HEK293 (cell line): ENCODE results near the gene PIP5K1B.

Experiments used
- CTCF ChIA-PET: fragments of 350-600 bp; formaldehyde crosslinking; extraction: SDS; loops from one replicate; lab custom pipeline; 2021; ENCODE audit warnings: antibody characterized with exemption; lab: Yijun Ruan, JAX
- POLR2A ChIA-PET: fragments of 300-600 bp; formaldehyde crosslinking; extraction: SDS; loops from one replicate; lab custom pipeline; 2020; ENCODE audit warnings: antibody characterized with exemption, inconsistent platforms; lab: Yijun Ruan, JAX
- H3K27ac ChIP-seq: fragments of 200-500 bp; sonication (Bioruptor generic); 2 replicates; pipeline ENCODE4 v1.5.1; 2014; ENCODE audit warnings: low read depth, low read length, control low read depth, inconsistent platforms; ENCODE audit errors: extremely low read depth
- H3K36me3 ChIP-seq, 2 experiments: fragments of 200-500 bp in 1 of 2; sonication (Bioruptor generic) in 1 of 2; 1 replicate in 1 of 2; 2 replicates in 1 of 2; pipeline ENCODE4 v1.5.1; 2014 to 2017; ENCODE audit warnings: inconsistent platforms in 2 of 2, low read length in 2 of 2; ENCODE audit not compliant: control insufficient read depth in 2 of 2, insufficient read depth in 1 of 2
- H3K4me1 ChIP-seq: fragments of 200-500 bp; sonication (Bioruptor generic); 2 replicates; pipeline ENCODE4 v1.5.1; 2014; ENCODE audit warnings: mild to moderate bottlenecking, low read length, inconsistent platforms; ENCODE audit not compliant: control insufficient read depth, insufficient read depth
- H3K4me3 ChIP-seq: 2 replicates; pipeline ENCODE4 v1.5.1; 2011; ENCODE audit warnings: low read depth, mild to moderate bottlenecking, control low read depth, low read length, moderate library complexity
- H3K9me3 ChIP-seq: fragments of 200-500 bp; sonication (Bioruptor generic); 2 replicates; pipeline ENCODE4 v1.5.1; 2014; ENCODE audit warnings: low read depth, low read length, inconsistent platforms; ENCODE audit not compliant: control insufficient read depth, insufficient read depth
- GFI1B ChIP-seq: fragments of 450-650 bp; formaldehyde crosslinking; IDR thresholded peaks from 2 replicates; pipeline ENCODE4 v1.5.1; 2016; ENCODE audit warnings: missing biosample characterization, missing genetic modification characterization
- HOXA7 ChIP-seq: sonication (generic); formaldehyde crosslinking; IDR thresholded peaks from 2 replicates; pipeline ENCODE4 v1.8.1; 2022; ENCODE audit warnings: missing genetic modification reagents, borderline replicate concordance
- MYNN ChIP-seq: fragments of 450-650 bp; formaldehyde crosslinking; IDR thresholded peaks from 2 replicates; pipeline ENCODE4 v1.5.1; 2016; ENCODE audit warnings: missing biosample characterization, missing genetic modification characterization, borderline replicate concordance
- MZF1 ChIP-seq: fragments of 450-650 bp; formaldehyde crosslinking; IDR thresholded peaks from 2 replicates; pipeline ENCODE4 v1.5.1; 2017; ENCODE audit warnings: missing biosample characterization, missing genetic modification characterization, borderline replicate concordance
- OSR2 ChIP-seq: fragments of 450-650 bp; formaldehyde crosslinking; IDR thresholded peaks from 2 replicates; pipeline ENCODE4 v1.5.1; 2016; ENCODE audit warnings: missing biosample characterization, missing genetic modification characterization
- OVOL3 ChIP-seq: fragments of 450-650 bp; formaldehyde crosslinking; IDR thresholded peaks from 2 replicates; pipeline ENCODE4 v1.5.1; 2016; ENCODE audit warnings: missing biosample characterization, missing genetic modification characterization
- PRDM6 ChIP-seq: fragments of 450-650 bp; formaldehyde crosslinking; IDR thresholded peaks from 2 replicates; pipeline ENCODE4 v1.5.1; 2017; ENCODE audit warnings: missing biosample characterization, missing genetic modification characterization
- ZBTB21 ChIP-seq: fragments of 450-650 bp; formaldehyde crosslinking; IDR thresholded peaks from 2 replicates; pipeline ENCODE4 v1.5.1; 2017; ENCODE audit warnings: missing biosample characterization, missing genetic modification characterization
- ZBTB49 ChIP-seq: fragments of 450-650 bp; formaldehyde crosslinking; IDR thresholded peaks from 2 replicates; pipeline ENCODE4 v1.5.1; 2016; ENCODE audit warnings: missing biosample characterization, missing genetic modification characterization, low read depth
- ZEB2 ChIP-seq: fragments of 450-650 bp; formaldehyde crosslinking; IDR thresholded peaks from 2 replicates; pipeline ENCODE4 v1.5.1; 2016; ENCODE audit warnings: missing biosample characterization, missing genetic modification characterization
- ZFP37 ChIP-seq: fragments of 450-650 bp; formaldehyde crosslinking; IDR thresholded peaks from 2 replicates; pipeline ENCODE4 v1.5.1; 2016; ENCODE audit warnings: missing biosample characterization, missing genetic modification characterization
- ZNF10 ChIP-seq: fragments of 450-650 bp; formaldehyde crosslinking; IDR thresholded peaks from 2 replicates; pipeline ENCODE4 v1.5.1; 2017; ENCODE audit warnings: missing biosample characterization, missing genetic modification characterization
- ZNF146 ChIP-seq: fragments of 450-650 bp; formaldehyde crosslinking; IDR thresholded peaks from 2 replicates; pipeline ENCODE4 v1.5.1; 2016; ENCODE audit warnings: missing biosample characterization, missing genetic modification characterization
- ZNF175 ChIP-seq: fragments of 450-650 bp; formaldehyde crosslinking; IDR thresholded peaks from 2 replicates; pipeline ENCODE4 v1.5.1; 2016; ENCODE audit warnings: missing biosample characterization, missing genetic modification characterization
- ZNF223 ChIP-seq: fragments of 450-650 bp; formaldehyde crosslinking; IDR thresholded peaks from 2 replicates; pipeline ENCODE4 v1.5.1; 2016; ENCODE audit warnings: missing biosample characterization, missing genetic modification characterization
- ZNF629 ChIP-seq: fragments of 450-650 bp; formaldehyde crosslinking; IDR thresholded peaks from 2 replicates; pipeline ENCODE4 v1.5.1; 2017; ENCODE audit warnings: missing biosample characterization, missing genetic modification characterization
- ZNF776 ChIP-seq: fragments of 450-650 bp; formaldehyde crosslinking; IDR thresholded peaks from 2 replicates; pipeline ENCODE4 v1.5.0; 2017; ENCODE audit warnings: missing biosample characterization, missing genetic modification characterization, borderline replicate concordance
- ZSCAN16 ChIP-seq: fragments of 450-650 bp; formaldehyde crosslinking; IDR thresholded peaks from 2 replicates; pipeline ENCODE4 v1.5.1; 2016; ENCODE audit warnings: missing biosample characterization, missing genetic modification characterization
- ZSCAN23 ChIP-seq: fragments of 450-650 bp; formaldehyde crosslinking; IDR thresholded peaks from 2 replicates; pipeline ENCODE4 v1.5.1; 2016; ENCODE audit warnings: missing biosample characterization, missing genetic modification characterization
- TF ChIP-seq, protein P1 (sequence below): fragments of 450-650 bp; formaldehyde crosslinking; conservative IDR thresholded peaks from 2 replicates; pipeline ENCODE4 v1.5.1; 2016; ENCODE audit warnings: low read depth, missing biosample characterization, missing genetic modification characterization
- TF ChIP-seq, protein P2 (sequence below): fragments of 450-650 bp; formaldehyde crosslinking; IDR thresholded peaks from 2 replicates; pipeline ENCODE4; 2016; ENCODE audit warnings: missing biosample characterization, missing genetic modification characterization
- TF ChIP-seq, protein P3 (sequence below): fragments of 450-650 bp; formaldehyde crosslinking; IDR thresholded peaks from 2 replicates; pipeline ENCODE4 v1.5.1; 2016; ENCODE audit warnings: missing biosample characterization, missing genetic modification characterization, borderline replicate concordance

The PIP5K1B gene

GRCh38 chr9:69036799-69037198 is 331.8 kb downstream of the PIP5K1B start (continued):
- TF ChIP-seq, protein P1, sequence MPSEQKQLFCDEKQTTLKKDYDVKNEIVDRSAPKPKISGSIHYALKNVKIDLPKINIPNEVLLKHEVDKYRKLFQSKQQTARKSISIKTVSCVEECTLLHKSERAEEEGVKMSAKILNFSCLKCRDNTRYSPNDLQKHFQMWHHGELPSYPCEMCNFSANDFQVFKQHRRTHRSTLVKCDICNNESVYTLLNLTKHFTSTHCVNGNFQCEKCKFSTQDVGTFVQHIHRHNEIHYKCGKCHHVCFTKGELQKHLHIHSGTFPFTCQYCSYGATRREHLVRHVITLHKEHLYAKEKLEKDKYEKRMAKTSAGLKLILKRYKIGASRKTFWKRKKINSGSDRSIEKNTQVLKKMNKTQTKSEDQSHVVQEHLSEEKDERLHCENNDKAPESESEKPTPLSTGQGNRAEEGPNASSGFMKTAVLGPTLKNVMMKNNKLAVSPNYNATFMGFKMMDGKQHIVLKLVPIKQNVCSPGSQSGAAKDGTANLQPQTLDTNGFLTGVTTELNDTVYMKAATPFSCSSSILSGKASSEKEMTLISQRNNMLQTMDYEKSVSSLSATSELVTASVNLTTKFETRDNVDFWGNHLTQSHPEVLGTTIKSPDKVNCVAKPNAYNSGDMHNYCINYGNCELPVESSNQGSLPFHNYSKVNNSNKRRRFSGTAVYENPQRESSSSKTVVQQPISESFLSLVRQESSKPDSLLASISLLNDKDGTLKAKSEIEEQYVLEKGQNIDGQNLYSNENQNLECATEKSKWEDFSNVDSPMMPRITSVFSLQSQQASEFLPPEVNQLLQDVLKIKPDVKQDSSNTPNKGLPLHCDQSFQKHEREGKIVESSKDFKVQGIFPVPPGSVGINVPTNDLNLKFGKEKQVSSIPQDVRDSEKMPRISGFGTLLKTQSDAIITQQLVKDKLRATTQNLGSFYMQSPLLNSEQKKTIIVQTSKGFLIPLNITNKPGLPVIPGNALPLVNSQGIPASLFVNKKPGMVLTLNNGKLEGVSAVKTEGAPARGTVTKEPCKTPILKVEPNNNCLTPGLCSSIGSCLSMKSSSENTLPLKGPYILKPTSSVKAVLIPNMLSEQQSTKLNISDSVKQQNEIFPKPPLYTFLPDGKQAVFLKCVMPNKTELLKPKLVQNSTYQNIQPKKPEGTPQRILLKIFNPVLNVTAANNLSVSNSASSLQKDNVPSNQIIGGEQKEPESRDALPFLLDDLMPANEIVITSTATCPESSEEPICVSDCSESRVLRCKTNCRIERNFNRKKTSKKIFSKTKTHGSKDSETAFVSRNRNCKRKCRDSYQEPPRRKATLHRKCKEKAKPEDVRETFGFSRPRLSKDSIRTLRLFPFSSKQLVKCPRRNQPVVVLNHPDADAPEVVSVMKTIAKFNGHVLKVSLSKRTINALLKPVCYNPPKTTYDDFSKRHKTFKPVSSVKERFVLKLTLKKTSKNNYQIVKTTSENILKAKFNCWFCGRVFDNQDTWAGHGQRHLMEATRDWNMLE (tag by site-specific recombination) = no peak
- TF ChIP-seq ZNF146 (tag by site-specific recombination) (no peak), HOXA7 (CRISPR knock-in tag) (no peak), PRDM6 (tag by site-specific recombination) (no peak), ZNF223 (no peak), ZNF175 (tag by site-specific recombination) (no peak), ZNF629 (tag by site-specific recombination) (no peak), OVOL3 (tag by site-specific recombination) (no peak), MYNN (no peak)

DNA sequence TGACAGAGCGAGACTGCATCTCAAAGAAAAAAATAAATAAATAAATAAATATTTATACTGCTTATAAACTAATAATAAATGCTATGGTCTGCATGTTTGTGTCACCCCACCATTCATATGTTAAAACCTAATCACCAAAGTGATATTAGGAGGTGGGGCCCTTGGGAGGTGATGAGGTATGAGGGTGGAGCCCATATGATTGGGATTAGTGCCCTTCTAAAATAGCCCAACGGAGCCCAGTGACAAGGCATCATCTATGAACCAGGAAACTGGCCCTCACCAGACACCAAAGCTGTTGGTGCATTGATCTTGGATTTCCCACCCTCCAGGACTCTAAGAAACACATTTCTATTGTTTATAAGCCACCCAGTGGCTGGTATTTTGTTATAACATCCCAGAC is 335.6 kb downstream of the PIP5K1B start:
- ChIA-PET CTCF (no interaction called here), POLR2A (no interaction called here)
- no peaks in the 10 kb centered on the region for H3K9me3 ChIP-seq
- peaks cover 0 to under 1% of the 10 kb centered on the region in 2 experiments; a peak in 2 of 3 replicates for H3K36me3 ChIP-seq
- no peak overlapping the region for H3K4me3 ChIP-seq
- no peak overlapping the region for H3K27ac ChIP-seq
- peaks cover 3% of the 10 kb centered on the region; the same call in 1 of the 2 replicates for H3K4me1 ChIP-seq
- TF ChIP-seq ZFP37 = no peak
- no peak for TF ChIP-seq ZEB2
- TF ChIP-seq GFI1B (tag by site-specific recombination) = no peak
- no peak for TF ChIP-seq ZSCAN16 (tag by site-specific recombination)
- no peak for TF ChIP-seq ZNF629 (tag by site-specific recombination)
- no peak for TF ChIP-seq ZBTB21
- no peak for TF ChIP-seq ZBTB49 (tag by site-specific recombination)
- TF ChIP-seq, protein P2, sequence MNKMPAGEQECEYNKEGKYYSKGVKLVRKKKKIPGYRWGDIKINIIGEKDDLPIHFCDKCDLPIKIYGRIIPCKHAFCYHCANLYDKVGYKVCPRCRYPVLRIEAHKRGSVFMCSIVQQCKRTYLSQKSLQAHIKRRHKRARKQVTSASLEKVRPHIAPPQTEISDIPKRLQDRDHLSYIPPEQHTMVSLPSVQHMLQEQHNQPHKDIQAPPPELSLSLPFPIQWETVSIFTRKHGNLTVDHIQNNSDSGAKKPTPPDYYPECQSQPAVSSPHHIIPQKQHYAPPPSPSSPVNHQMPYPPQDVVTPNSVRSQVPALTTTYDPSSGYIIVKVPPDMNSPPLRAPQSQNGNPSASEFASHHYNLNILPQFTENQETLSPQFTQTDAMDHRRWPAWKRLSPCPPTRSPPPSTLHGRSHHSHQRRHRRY = no peak
- TF ChIP-seq MZF1 (tag by site-specific recombination) = no peak
- no peak for TF ChIP-seq ZNF776 (tag by site-specific recombination)
- no peak for TF ChIP-seq ZSCAN23 (tag by site-specific recombination)
- TF ChIP-seq ZNF10 (tag by site-specific recombination) = no peak
- TF ChIP-seq OSR2 (tag by site-specific recombination) = no peak
- TF ChIP-seq, protein P3, sequence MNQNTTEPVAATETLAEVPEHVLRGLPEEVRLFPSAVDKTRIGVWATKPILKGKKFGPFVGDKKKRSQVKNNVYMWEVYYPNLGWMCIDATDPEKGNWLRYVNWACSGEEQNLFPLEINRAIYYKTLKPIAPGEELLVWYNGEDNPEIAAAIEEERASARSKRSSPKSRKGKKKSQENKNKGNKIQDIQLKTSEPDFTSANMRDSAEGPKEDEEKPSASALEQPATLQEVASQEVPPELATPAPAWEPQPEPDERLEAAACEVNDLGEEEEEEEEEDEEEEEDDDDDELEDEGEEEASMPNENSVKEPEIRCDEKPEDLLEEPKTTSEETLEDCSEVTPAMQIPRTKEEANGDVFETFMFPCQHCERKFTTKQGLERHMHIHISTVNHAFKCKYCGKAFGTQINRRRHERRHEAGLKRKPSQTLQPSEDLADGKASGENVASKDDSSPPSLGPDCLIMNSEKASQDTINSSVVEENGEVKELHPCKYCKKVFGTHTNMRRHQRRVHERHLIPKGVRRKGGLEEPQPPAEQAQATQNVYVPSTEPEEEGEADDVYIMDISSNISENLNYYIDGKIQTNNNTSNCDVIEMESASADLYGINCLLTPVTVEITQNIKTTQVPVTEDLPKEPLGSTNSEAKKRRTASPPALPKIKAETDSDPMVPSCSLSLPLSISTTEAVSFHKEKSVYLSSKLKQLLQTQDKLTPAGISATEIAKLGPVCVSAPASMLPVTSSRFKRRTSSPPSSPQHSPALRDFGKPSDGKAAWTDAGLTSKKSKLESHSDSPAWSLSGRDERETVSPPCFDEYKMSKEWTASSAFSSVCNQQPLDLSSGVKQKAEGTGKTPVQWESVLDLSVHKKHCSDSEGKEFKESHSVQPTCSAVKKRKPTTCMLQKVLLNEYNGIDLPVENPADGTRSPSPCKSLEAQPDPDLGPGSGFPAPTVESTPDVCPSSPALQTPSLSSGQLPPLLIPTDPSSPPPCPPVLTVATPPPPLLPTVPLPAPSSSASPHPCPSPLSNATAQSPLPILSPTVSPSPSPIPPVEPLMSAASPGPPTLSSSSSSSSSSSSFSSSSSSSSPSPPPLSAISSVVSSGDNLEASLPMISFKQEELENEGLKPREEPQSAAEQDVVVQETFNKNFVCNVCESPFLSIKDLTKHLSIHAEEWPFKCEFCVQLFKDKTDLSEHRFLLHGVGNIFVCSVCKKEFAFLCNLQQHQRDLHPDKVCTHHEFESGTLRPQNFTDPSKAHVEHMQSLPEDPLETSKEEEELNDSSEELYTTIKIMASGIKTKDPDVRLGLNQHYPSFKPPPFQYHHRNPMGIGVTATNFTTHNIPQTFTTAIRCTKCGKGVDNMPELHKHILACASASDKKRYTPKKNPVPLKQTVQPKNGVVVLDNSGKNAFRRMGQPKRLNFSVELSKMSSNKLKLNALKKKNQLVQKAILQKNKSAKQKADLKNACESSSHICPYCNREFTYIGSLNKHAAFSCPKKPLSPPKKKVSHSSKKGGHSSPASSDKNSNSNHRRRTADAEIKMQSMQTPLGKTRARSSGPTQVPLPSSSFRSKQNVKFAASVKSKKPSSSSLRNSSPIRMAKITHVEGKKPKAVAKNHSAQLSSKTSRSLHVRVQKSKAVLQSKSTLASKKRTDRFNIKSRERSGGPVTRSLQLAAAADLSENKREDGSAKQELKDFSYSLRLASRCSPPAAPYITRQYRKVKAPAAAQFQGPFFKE (tag by site-specific recombination) = no peak
